ENCODE results near the gene ZFP3.

DNA sequence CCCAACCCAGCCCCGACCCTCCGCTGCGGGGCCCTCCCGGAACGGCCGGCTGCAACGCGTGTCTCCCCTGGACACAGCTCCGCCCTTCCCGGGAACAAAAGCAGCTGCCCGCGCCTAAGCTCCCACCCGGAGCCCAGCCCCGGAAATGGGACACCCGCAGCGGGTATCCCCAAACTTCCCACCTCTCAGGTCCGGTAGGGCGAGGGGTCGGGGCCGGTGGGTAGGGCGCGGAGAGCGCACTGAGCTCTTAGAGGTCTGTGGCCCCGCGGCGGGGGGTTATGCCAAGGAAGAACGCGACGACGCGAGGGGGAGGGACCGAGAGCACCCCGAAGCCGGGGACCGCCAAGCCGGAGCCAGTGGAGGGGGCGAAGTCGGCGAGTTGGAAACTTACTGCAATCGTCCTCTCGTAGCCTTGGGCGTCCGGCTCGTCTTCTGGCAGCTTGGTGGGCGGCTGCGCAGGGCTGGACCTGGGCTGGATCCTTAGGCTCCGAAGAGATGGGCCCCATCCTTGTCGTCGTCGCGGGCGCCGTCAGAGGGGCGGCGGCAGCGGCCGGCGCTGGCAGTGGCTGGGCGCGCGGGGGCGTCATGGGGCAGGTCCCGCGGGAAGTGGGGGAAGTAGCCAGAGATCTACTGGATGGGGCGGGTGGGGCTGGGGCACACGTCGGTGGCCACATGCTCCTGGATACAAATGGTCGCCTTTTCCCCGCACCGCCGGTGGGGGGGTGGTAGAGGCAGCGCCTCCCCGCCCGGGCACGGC is 44.5 kb downstream of the ZFP3 start:
- no peak for TF ChIP-seq CTCF (IDR thresholded peaks at IDR 0.05)
- TF ChIP-seq EP300 (IDR thresholded peaks at IDR 0.05): no peak
- TF ChIP-seq POLR2A (IDR thresholded peaks at IDR 0.05; ENCODE audit: low read depth): no peak
